Kidney epithelial cell (primary cell): Measurements from ENCODE around the gene HECA. TPM values are rescaled to one million over a fixed set of nuclear protein-coding genes. Genes with fewer than 3 reads are reported as not detected.

Experiments used
- DNase-seq: peaks from one replicate; pipeline ENCODE4 v3.0.0-alpha.2; 2010; ENCODE audit warnings: low read depth
- H3K27me3 ChIP-seq: 2 replicates; pipeline ENCODE4 v1.6.0; 2011; ENCODE audit warnings: low read length; ENCODE audit not compliant: control insufficient read depth, insufficient read depth
- H3K36me3 ChIP-seq: 2 replicates; pipeline ENCODE4 v1.5.1; 2011; ENCODE audit warnings: low read length; ENCODE audit not compliant: control insufficient read depth, insufficient read depth
- H3K4me3 ChIP-seq: 2 replicates; pipeline ENCODE4 v1.5.1; 2011; ENCODE audit warnings: low read depth, mild to moderate bottlenecking, control low read depth, low read length
- CTCF ChIP-seq: IDR thresholded peaks from 2 replicates; pipeline ENCODE4 v1.5.1; 2011; ENCODE audit warnings: mild to moderate bottlenecking, moderate library complexity, low read length, control low read depth, inconsistent platforms; ENCODE audit not compliant: insufficient read depth, poor library complexity, severe bottlenecking
- total RNA-seq: library from RNA; depleted of rRNA; stranded (reverse); fragments of >200 nt; gene quantifications from 2 replicates; pipeline ENCODE4 v1.2.3, GENCODE V29; 2015

Gene HECA
- total RNA-seq, 1 donor from 2014 or later, result 18.7 TPM

- no peak for DNase-seq
- no peak overlapping the region for H3K4me3 ChIP-seq
- H3K36me3 ChIP-seq, result no peaks in the 10 kb centered on the region
- H3K27me3 ChIP-seq, result no peaks in the 10 kb centered on the region
- TF ChIP-seq CTCF, result no peak
Measured at GRCh38 chr6:139142262-139142661, 7.4 kb downstream of the HECA start.

- DNase-seq, result no peak
- no peak for TF ChIP-seq CTCF
- H3K4me3 ChIP-seq, result no peak overlapping the region
Measured at GRCh38 chr6:139143111-139143510, 8.2 kb downstream of the HECA start.

GRCh38 chr6:139144490-139145085 lies 9.7 kb downstream of the HECA start:
- H3K36me3 ChIP-seq, result no peaks in the 10 kb centered on the region
- no peak for DNase-seq
- H3K27me3 ChIP-seq, result no peaks in the 10 kb centered on the region
- no peak overlapping the region for H3K4me3 ChIP-seq
- TF ChIP-seq CTCF, result no peak

More at GRCh38 chr6:139143111-139143510, 8.2 kb downstream of the HECA start:
- Histone ChIP-seq H3K27me3 (no peaks in the 10 kb centered on the region), H3K36me3 (no peaks in the 10 kb centered on the region)

GRCh38 chr6:139145661-139146060 lies 10.8 kb downstream of the HECA start:
- TF ChIP-seq CTCF, result no peak
- no peak for DNase-seq

GRCh38 chr6:139146317-139146726 lies 11.4 kb downstream of the HECA start:
- TF ChIP-seq CTCF, result no peak
- H3K27me3 ChIP-seq, result no peaks in the 10 kb centered on the region
- no peaks in the 10 kb centered on the region for H3K36me3 ChIP-seq
- no peak overlapping the region for H3K4me3 ChIP-seq
- DNase-seq, result no peak

More at GRCh38 chr6:139145661-139146060, 10.8 kb downstream of the HECA start:
- H3K36me3 ChIP-seq, result no peaks in the 10 kb centered on the region
- H3K27me3 ChIP-seq, result no peaks in the 10 kb centered on the region
- H3K4me3 ChIP-seq, result no peak overlapping the region

GRCh38 chr6:139147628-139148027 lies 12.7 kb downstream of the HECA start:
- no peaks in the 10 kb centered on the region for H3K27me3 ChIP-seq
- no peak for TF ChIP-seq CTCF
- DNase-seq, result no peak
- H3K36me3 ChIP-seq, result no peaks in the 10 kb centered on the region
- no peak overlapping the region for H3K4me3 ChIP-seq
